Lung (tissue), 12 donors: Measurements from ENCODE around the gene LDLR. TPM values are rescaled to one million over a fixed set of nuclear protein-coding genes. Genes with fewer than 3 reads are reported as not detected.
"Not testable (repeated sequence)": the region's sequence is repeated elsewhere in the genome, so short reads cannot be mapped to it uniquely, and the experiment has no call there.

Experiments used
- ATAC-seq: fragments of 200-7000 bp; cut with Tn5 transposase; one replicate; pipeline ENCODE4 v1.9.1; 2020; ENCODE audit warnings: moderate number of reproducible peaks; ENCODE audit not compliant: insufficient read depth, low FRiP score
- DNase-seq, 3 donors: peaks; one replicate each; pipeline ENCODE4 v3.0.0-alpha.2; 2013 to 2017
- H3K27ac ChIP-seq, 2 donors: one replicate each; pipeline ENCODE4 v1.5.1; 2013; ENCODE audit warnings: mild to moderate bottlenecking in 2 of 2, moderate library complexity in 2 of 2, control low read depth in 1 of 2, inconsistent platforms in 1 of 2, low read depth in 1 of 2, low read length in 1 of 2
- H3K27me3 ChIP-seq, 3 donors: one replicate each; pipeline ENCODE4 v1.5.1; 2013; ENCODE audit warnings: low read length in 2 of 3; ENCODE audit not compliant: control insufficient read depth in 3 of 3, insufficient read depth in 3 of 3
- H3K36me3 ChIP-seq, 4 donors: one replicate each; pipeline ENCODE4 v1.5.1; 2013; ENCODE audit warnings: low read length in 4 of 4, mild to moderate bottlenecking in 1 of 4, moderate library complexity in 1 of 4; ENCODE audit not compliant: control insufficient read depth in 4 of 4, insufficient read depth in 4 of 4
- H3K4me1 ChIP-seq, 5 donors: one replicate each; pipeline ENCODE4 v1.5.1; 2013; ENCODE audit warnings: low read length in 5 of 5, mild to moderate bottlenecking in 2 of 5, moderate library complexity in 1 of 5; ENCODE audit not compliant: control insufficient read depth in 5 of 5, insufficient read depth in 5 of 5
- H3K4me3 ChIP-seq: one replicate; pipeline ENCODE4 v1.5.1; 2013; ENCODE audit warnings: mild to moderate bottlenecking, control low read depth, moderate library complexity
- H3K9ac ChIP-seq, 2 donors: one replicate each; pipeline ENCODE4 v1.5.1; 2013; ENCODE audit warnings: low read length in 2 of 2, control low read depth in 1 of 2; ENCODE audit not compliant: insufficient read depth in 1 of 2
- H3K9me3 ChIP-seq, 4 donors: one replicate each; pipeline ENCODE4 v1.5.1; 2013; ENCODE audit warnings: low read length in 3 of 4, mild to moderate bottlenecking in 1 of 4, moderate library complexity in 1 of 4; ENCODE audit not compliant: control insufficient read depth in 4 of 4, insufficient read depth in 3 of 4
- WGBS, 2 donors: extraction: QIAGEN DNeasy Blood & Tissue Kit; methylation state at CpG; one replicate each; pipeline ENCODE4 v1.1.7; 2013; 5-methylcytosine and 5-hydroxymethylcytosine counted together
- polyA plus RNA-seq, 2 donors: library from polyadenylated mRNA; stranded (reverse); fragments of 200-250 nt; gene quantifications; one replicate each; pipeline ENCODE4 v1.2.1, GENCODE V29; 2013
- total RNA-seq, 2 donors: library from RNA; depleted of rRNA in 1 of 2; stranded (reverse); fragments of >200 nt in 1 of 2; gene quantifications; one replicate each; pipeline ENCODE4 v1.2.1, GENCODE V29; 2014 to 2021
- TF ChIP-seq, protein P1 (sequence below): IDR thresholded peaks from 2 replicates; pipeline ENCODE4 v1.5.1; 2012; ENCODE audit warnings: mild to moderate bottlenecking; ENCODE audit errors: control extremely low read depth, extremely low read depth
- donor health status: control.
- donor health status: control.
- donor health status: Bipolar disorder and iron deficiency.
- donor health status: healthy.
- donor health status: DM: yes; HTN: yes; CAD: no.

The LDLR gene
- total and polyA plus RNA-seq, 4 donors, result 52.1 to 271 (median 201) TPM

DNA sequence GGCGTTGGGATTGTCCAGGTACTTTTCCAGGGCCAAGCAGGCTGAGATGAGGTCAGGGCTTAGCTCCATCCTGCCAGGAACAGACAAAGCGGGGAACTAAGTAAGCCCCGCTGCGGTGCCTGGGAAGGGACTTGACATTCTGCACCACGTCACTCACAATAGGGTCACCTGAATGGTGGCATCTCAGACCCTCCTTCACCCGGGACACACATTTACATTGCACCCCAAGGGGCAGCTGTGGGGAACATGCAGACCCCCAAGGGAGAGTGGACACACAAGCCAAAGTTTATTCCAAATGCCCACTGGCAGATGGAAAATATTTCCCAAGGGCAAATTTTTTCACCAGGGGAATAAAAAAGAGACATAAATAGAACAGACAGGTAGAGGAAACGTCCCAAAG, 86.7 kb downstream of the LDLR start:
- Histone ChIP-seq H3K9ac (no peak overlapping the region), H3K4me1 (peaks cover 0 to 6% (median 0%) of the 10 kb centered on the region in 5 donors), H3K27me3 (no peaks in the 10 kb centered on the region), H3K4me3 (no peak overlapping the region), H3K27ac (no peak overlapping the region), H3K36me3 (peaks cover 11 to 60% (median 55%) of the 10 kb centered on the region in 4 donors), H3K9me3 (no peaks in the 10 kb centered on the region)
- DNase-seq (no peak), ATAC-seq (no peak)
- 93 to 96% methylated on average over 7 of the region's 7 CpGs for WGBS, 2 donors
- TF ChIP-seq, protein P1, sequence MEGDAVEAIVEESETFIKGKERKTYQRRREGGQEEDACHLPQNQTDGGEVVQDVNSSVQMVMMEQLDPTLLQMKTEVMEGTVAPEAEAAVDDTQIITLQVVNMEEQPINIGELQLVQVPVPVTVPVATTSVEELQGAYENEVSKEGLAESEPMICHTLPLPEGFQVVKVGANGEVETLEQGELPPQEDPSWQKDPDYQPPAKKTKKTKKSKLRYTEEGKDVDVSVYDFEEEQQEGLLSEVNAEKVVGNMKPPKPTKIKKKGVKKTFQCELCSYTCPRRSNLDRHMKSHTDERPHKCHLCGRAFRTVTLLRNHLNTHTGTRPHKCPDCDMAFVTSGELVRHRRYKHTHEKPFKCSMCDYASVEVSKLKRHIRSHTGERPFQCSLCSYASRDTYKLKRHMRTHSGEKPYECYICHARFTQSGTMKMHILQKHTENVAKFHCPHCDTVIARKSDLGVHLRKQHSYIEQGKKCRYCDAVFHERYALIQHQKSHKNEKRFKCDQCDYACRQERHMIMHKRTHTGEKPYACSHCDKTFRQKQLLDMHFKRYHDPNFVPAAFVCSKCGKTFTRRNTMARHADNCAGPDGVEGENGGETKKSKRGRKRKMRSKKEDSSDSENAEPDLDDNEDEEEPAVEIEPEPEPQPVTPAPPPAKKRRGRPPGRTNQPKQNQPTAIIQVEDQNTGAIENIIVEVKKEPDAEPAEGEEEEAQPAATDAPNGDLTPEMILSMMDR, result no peak

DNA sequence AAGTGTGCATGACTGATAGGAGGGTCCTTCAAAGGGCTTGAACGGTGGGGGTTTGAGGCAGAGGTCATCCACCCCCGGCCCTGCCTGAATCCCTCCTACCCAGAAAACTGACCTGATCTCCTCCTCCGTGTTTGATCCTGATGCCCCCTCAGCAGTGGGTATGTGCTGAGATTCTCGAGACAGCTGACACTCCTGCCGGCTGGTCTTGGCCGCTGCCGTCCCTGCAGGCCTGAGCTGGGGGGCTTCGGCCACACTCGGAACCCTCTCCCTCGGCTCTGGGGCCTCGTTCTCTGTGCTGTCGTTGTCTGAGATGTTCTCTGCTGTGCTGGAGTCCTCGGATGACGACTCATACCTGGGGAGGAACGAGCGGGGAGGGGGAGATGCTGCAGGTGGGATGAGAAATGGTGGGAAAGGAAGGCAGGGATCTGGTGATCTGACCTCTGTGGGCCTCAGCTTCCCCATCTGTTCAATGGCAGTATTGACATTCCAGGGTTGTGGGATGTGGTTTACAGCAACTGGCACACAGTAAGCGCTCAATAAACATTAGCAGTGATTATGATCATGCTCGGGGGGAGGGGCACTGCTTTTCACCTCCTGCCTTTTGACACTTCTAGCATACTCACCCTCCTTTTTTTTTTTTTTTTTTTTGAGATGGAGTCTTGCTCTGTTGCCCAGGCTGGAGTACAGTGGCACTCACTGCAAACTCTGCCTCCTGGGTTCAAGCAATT, 87.4 kb downstream of the LDLR start:
- Histone ChIP-seq H3K36me3 (peaks cover 11 to 62% (median 54%) of the 10 kb centered on the region in 4 donors), H3K9ac (no peak overlapping the region), H3K27me3 (no peaks in the 10 kb centered on the region), H3K4me3 (no peak overlapping the region), H3K4me1 (peaks cover 0 to 9% (median 0%) of the 10 kb centered on the region in 5 donors), H3K9me3 (no peaks in the 10 kb centered on the region), H3K27ac (no peak overlapping the region)
- TF ChIP-seq, protein P1, result no peak
- ATAC-seq (no peak), DNase-seq (no peak)
- WGBS, 2 donors, result 95 to 96% methylated on average over 18 of the region's 18 CpGs

DNA sequence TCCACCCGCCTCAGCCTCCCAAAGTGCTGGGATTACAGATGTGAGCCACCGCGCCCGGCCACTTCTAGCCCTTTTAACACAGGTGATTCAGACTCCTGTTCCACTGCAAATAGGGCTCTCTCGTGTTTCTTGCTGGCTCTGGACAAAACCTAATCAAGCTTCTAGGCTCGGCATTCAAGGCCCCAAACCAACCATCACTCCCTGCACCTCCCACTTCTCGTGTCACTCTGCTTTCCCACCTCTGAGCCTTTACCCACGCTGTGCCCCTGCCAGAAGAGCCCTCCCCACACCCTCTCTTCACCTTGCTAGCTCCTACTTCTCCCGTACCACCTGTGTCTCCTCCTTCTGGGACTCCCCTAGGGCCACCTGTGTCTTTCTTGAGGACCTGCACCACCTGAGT, 88.3 kb downstream of the LDLR start:
- 92 to 96% methylated on average over 9 of the region's 9 CpGs for WGBS, 2 donors
- H3K4me3 ChIP-seq, result no peak overlapping the region
- TF ChIP-seq, protein P1, result no peak
- no peaks in the 10 kb centered on the region for H3K9me3 ChIP-seq
- H3K27ac ChIP-seq, result no peak overlapping the region
- DNase-seq (no peak), ATAC-seq (no peak)
- H3K27me3 ChIP-seq, result no peaks in the 10 kb centered on the region
- H3K9ac ChIP-seq, result no peak overlapping the region
- peaks cover 11 to 57% (median 50%) of the 10 kb centered on the region in 4 donors for H3K36me3 ChIP-seq
- H3K4me1 ChIP-seq, result peaks cover 0 to 9% (median 0%) of the 10 kb centered on the region in 5 donors

DNA sequence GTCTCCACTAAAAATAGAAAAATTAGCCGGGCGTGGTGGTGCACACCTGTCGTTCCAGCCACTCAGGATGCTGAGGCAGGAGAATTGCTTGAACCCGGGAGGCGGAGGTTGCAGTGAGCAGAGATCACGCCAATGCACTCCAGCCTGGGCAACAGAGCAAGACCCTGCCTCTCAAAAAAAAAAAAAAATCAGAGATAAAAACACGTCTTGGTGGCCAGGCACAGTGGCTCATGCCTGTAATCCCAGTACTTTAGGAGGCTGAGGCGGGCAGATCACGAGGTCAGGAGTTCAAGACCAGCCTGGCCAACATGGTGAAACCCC, 89.8 kb downstream of the LDLR start:
- not testable (repeated sequence) for H3K27ac ChIP-seq

More for the DNA sequence above, 89.8 kb downstream of the LDLR start:
- peaks cover 9 to 56% (median 40%) of the 10 kb centered on the region in 4 donors for H3K36me3 ChIP-seq
- 91 to 95% methylated on average over 9 of the region's 9 CpGs for WGBS, 2 donors
- not testable (repeated sequence) for H3K9ac ChIP-seq, H3K4me3 ChIP-seq, DNase-seq, ATAC-seq, H3K9me3 ChIP-seq, H3K27me3 ChIP-seq, H3K4me1 ChIP-seq
